ENCODE measurements around the gene FBXL20. TPM values are rescaled to one million over a fixed set of nuclear protein-coding genes. Genes with fewer than 3 reads are reported as not detected.
"Not testable (repeated sequence)": the region's sequence is repeated elsewhere in the genome, so short reads cannot be mapped to it uniquely, and the experiment has no call there.

Gene FBXL20
- total and polyA plus RNA-seq, 4 donors: 3.2 to 31.7 (median 11.5) TPM

DNA sequence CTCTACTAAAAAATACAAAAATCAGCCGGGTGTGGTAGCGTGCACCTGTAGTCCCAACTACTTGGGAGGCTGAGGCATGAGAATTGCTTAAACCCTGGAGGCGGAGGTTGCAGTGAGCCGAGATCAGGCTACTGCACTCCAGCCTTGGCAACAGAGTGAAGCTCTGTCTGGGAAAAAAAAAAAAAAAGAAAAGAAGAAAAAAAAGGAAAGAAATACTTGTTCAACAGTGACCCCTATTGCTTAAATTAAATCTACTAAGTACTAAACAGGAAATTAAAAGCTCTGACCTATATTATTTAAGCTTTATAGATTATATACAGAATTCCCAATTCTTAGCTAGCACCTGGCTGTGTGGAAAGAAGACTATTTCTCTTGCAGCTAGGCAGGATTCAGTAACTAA is 48.9 kb downstream of the FBXL20 start:
- H3K27ac ChIP-seq (ENCODE audit: low read depth in 1 of 2, low read length in 1 of 2): no peak overlapping the region
- no peak overlapping the region for H3K9ac ChIP-seq (ENCODE audit: insufficient read depth in 1 of 2, low read length in 2 of 2)
- 71 to 77% methylated on average over 4 of the region's 4 CpGs for WGBS, 2 donors
- ATAC-seq (ENCODE audit: insufficient read depth, low FRiP score) (no peak), DNase-seq (no peak)
- no peaks in the 10 kb centered on the region for H3K27me3 ChIP-seq (ENCODE audit: control insufficient read depth in 3 of 3, insufficient read depth in 3 of 3, low read length in 2 of 3)
- no peak overlapping the region for H3K4me3 ChIP-seq
- H3K9me3 ChIP-seq (ENCODE audit: control insufficient read depth in 4 of 4, insufficient read depth in 3 of 4, low read length in 3 of 4): no peaks in the 10 kb centered on the region
- TF ChIP-seq, protein P1, sequence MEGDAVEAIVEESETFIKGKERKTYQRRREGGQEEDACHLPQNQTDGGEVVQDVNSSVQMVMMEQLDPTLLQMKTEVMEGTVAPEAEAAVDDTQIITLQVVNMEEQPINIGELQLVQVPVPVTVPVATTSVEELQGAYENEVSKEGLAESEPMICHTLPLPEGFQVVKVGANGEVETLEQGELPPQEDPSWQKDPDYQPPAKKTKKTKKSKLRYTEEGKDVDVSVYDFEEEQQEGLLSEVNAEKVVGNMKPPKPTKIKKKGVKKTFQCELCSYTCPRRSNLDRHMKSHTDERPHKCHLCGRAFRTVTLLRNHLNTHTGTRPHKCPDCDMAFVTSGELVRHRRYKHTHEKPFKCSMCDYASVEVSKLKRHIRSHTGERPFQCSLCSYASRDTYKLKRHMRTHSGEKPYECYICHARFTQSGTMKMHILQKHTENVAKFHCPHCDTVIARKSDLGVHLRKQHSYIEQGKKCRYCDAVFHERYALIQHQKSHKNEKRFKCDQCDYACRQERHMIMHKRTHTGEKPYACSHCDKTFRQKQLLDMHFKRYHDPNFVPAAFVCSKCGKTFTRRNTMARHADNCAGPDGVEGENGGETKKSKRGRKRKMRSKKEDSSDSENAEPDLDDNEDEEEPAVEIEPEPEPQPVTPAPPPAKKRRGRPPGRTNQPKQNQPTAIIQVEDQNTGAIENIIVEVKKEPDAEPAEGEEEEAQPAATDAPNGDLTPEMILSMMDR (IDR thresholded peaks at IDR 0.05; ENCODE audit: control extremely low read depth, extremely low read depth): no peak
- H3K36me3 ChIP-seq (ENCODE audit: control insufficient read depth in 4 of 4, insufficient read depth in 4 of 4, low read length in 4 of 4): peaks cover 0 to 2% (median 0%) of the 10 kb centered on the region in 4 donors
- H3K4me1 ChIP-seq (ENCODE audit: control insufficient read depth in 5 of 5, insufficient read depth in 5 of 5, low read length in 5 of 5): peaks cover 0 to 2% (median 0%) of the 10 kb centered on the region in 5 donors

DNA sequence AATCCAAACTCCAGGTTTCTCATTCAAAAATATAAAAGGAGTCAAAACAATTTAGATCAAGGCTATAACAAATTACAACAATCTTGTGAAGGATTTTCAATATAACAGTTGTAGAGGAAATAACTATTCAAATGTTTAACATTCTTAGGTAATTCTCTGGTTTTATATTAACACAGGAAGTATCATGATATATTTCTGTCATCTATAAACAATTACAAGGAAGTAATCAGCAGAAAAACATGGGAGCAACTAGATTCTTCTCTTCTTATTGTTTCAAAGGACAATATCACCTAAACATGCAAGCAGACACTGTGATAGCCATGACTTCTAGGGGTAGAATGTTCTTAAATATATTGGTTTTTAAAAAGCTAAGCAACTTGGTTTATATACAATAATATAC is 49.9 kb downstream of the FBXL20 start:
- Histone ChIP-seq H3K27ac (ENCODE audit: low read depth in 1 of 2, low read length in 1 of 2) (no peak overlapping the region), H3K4me3 (no peak overlapping the region), H3K9ac (ENCODE audit: insufficient read depth in 1 of 2, low read length in 2 of 2) (no peak overlapping the region), H3K9me3 (ENCODE audit: control insufficient read depth in 4 of 4, insufficient read depth in 3 of 4, low read length in 3 of 4) (no peaks in the 10 kb centered on the region), H3K36me3 (ENCODE audit: control insufficient read depth in 4 of 4, insufficient read depth in 4 of 4, low read length in 4 of 4) (peaks cover 0 to 1% (median 0%) of the 10 kb centered on the region in 4 donors), H3K4me1 (ENCODE audit: control insufficient read depth in 5 of 5, insufficient read depth in 5 of 5, low read length in 5 of 5) (peaks cover 0 to 2% (median 0%) of the 10 kb centered on the region in 5 donors), H3K27me3 (ENCODE audit: control insufficient read depth in 3 of 3, insufficient read depth in 3 of 3, low read length in 2 of 3) (no peaks in the 10 kb centered on the region)
- ATAC-seq (ENCODE audit: insufficient read depth, low FRiP score) (no peak), DNase-seq (no peak)
- TF ChIP-seq, protein P1 (IDR thresholded peaks at IDR 0.05; ENCODE audit: control extremely low read depth, extremely low read depth): no peak

GRCh38 chr17:39349246-39349645 is 52.2 kb downstream of the FBXL20 start:
- no peak for ATAC-seq (ENCODE audit: insufficient read depth, low FRiP score)
- TF ChIP-seq, protein P1 (IDR thresholded peaks at IDR 0.05; ENCODE audit: control extremely low read depth, extremely low read depth): no peak
- 84 to 95% methylated on average over 3 of the region's 3 CpGs for WGBS, 2 donors
- Histone ChIP-seq H3K4me3 (no peak overlapping the region), H3K27me3 (ENCODE audit: control insufficient read depth in 3 of 3, insufficient read depth in 3 of 3, low read length in 2 of 3) (no peaks in the 10 kb centered on the region), H3K9ac (ENCODE audit: insufficient read depth in 1 of 2, low read length in 2 of 2) (no peak overlapping the region), H3K36me3 (ENCODE audit: control insufficient read depth in 4 of 4, insufficient read depth in 4 of 4, low read length in 4 of 4) (no peaks in the 10 kb centered on the region), H3K9me3 (ENCODE audit: control insufficient read depth in 4 of 4, insufficient read depth in 3 of 4, low read length in 3 of 4) (no peaks in the 10 kb centered on the region), H3K27ac (ENCODE audit: low read depth in 1 of 2, low read length in 1 of 2) (no peak overlapping the region), H3K4me1 (ENCODE audit: control insufficient read depth in 5 of 5, insufficient read depth in 5 of 5, low read length in 5 of 5) (peaks cover 0 to 2% (median 0%) of the 10 kb centered on the region in 5 donors)
- no peak for DNase-seq

GRCh38 chr17:39346863-39347262 is 54.6 kb downstream of the FBXL20 start:
- not testable (repeated sequence) for ATAC-seq (ENCODE audit: insufficient read depth, low FRiP score); H3K36me3 ChIP-seq (ENCODE audit: control insufficient read depth in 4 of 4, insufficient read depth in 4 of 4, low read length in 4 of 4); H3K9me3 ChIP-seq (ENCODE audit: control insufficient read depth in 4 of 4, insufficient read depth in 3 of 4, low read length in 3 of 4); DNase-seq; H3K27ac ChIP-seq (ENCODE audit: low read depth in 1 of 2, low read length in 1 of 2); H3K4me1 ChIP-seq (ENCODE audit: control insufficient read depth in 5 of 5, insufficient read depth in 5 of 5, low read length in 5 of 5); H3K4me3 ChIP-seq; H3K9ac ChIP-seq (ENCODE audit: insufficient read depth in 1 of 2, low read length in 2 of 2); H3K27me3 ChIP-seq (ENCODE audit: control insufficient read depth in 3 of 3, insufficient read depth in 3 of 3, low read length in 2 of 3)
- 95 to 97% methylated on average over 5 of the region's 5 CpGs for WGBS, 2 donors
